ENCODE results near the gene TMEM151B.

TMEM151B gene

GRCh38 chr6:44235269-44235668 lies 35.0 kb upstream of the TMEM151B start:
- Histone ChIP-seq H3K9me3 (ENCODE audit: control insufficient read depth, insufficient read depth, low read length) (no peaks in the 10 kb centered on the region), H3K4me3 (ENCODE audit: low read depth, low read length) (no peak overlapping the region), H3K9ac (ENCODE audit: low read depth, low read length) (no peak overlapping the region), H3K4me1 (ENCODE audit: control insufficient read depth, insufficient read depth, low read length) (peaks cover 4% of the 10 kb centered on the region), H3K27me3 (ENCODE audit: control insufficient read depth, insufficient read depth, low read length) (no peaks in the 10 kb centered on the region), H3K36me3 (ENCODE audit: control insufficient read depth, insufficient read depth, low read length) (peaks cover 24% of the 10 kb centered on the region)

GRCh38 chr6:44235891-44236516 lies 34.2 kb upstream of the TMEM151B start:
- Histone ChIP-seq H3K36me3 (ENCODE audit: control insufficient read depth, insufficient read depth, low read length) (peaks cover 22% of the 10 kb centered on the region), H3K4me1 (ENCODE audit: control insufficient read depth, insufficient read depth, low read length) (peaks cover 4% of the 10 kb centered on the region), H3K27me3 (ENCODE audit: control insufficient read depth, insufficient read depth, low read length) (no peaks in the 10 kb centered on the region), H3K4me3 (ENCODE audit: low read depth, low read length) (no peak overlapping the region), H3K9me3 (ENCODE audit: control insufficient read depth, insufficient read depth, low read length) (no peaks in the 10 kb centered on the region), H3K9ac (ENCODE audit: low read depth, low read length) (no peak overlapping the region)

GRCh38 chr6:44237021-44237812 lies 33.0 kb upstream of the TMEM151B start:
- H3K27me3 ChIP-seq (ENCODE audit: control insufficient read depth, insufficient read depth, low read length), result no peaks in the 10 kb centered on the region
- H3K4me3 ChIP-seq (ENCODE audit: low read depth, low read length), result peak overlapping the region; percentile 65
- peaks cover 4% of the 10 kb centered on the region for H3K4me1 ChIP-seq (ENCODE audit: control insufficient read depth, insufficient read depth, low read length)
- no peaks in the 10 kb centered on the region for H3K9me3 ChIP-seq (ENCODE audit: control insufficient read depth, insufficient read depth, low read length)
- H3K36me3 ChIP-seq (ENCODE audit: control insufficient read depth, insufficient read depth, low read length), result peaks cover 13% of the 10 kb centered on the region
- peak overlapping the region; percentile 49 for H3K9ac ChIP-seq (ENCODE audit: low read depth, low read length)

DNA sequence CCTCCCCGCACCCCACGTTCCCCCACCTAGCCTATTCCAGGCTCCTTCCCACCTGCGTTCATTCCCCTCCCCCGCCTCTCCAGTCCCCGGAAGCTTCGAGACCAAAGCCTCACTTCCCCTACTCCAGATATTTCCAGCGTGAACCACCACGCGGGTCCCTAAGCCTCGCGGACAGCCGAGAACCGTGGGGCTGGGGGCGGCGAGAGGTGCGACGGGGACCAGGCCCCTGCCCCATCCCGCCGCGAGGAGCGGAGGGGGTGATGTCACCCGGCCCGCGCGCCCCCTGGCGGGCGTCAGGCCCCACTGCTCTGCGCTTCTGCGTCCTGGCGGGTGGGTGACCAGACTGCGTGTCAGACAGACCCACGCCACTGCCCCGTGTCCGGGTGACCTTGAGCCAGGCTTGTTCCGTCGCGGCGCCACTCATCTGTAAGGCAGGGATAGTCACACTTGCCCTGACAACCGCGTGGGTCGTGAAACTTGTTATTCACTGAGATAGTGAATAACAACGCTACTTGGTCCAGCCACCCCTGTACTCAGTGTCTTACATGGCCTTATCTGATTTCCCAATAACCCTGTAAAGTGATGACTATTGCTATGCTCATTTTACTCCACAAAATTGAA lies 32.3 kb upstream of the TMEM151B start:
- Histone ChIP-seq H3K36me3 (ENCODE audit: control insufficient read depth, insufficient read depth, low read length) (peaks cover 7% of the 10 kb centered on the region), H3K4me1 (ENCODE audit: control insufficient read depth, insufficient read depth, low read length) (peaks cover 4% of the 10 kb centered on the region), H3K27me3 (ENCODE audit: control insufficient read depth, insufficient read depth, low read length) (no peaks in the 10 kb centered on the region), H3K9ac (ENCODE audit: low read depth, low read length) (peak overlapping the region; percentile 49), H3K9me3 (ENCODE audit: control insufficient read depth, insufficient read depth, low read length) (no peaks in the 10 kb centered on the region), H3K4me3 (ENCODE audit: low read depth, low read length) (peak overlapping the region; percentile 65)

DNA sequence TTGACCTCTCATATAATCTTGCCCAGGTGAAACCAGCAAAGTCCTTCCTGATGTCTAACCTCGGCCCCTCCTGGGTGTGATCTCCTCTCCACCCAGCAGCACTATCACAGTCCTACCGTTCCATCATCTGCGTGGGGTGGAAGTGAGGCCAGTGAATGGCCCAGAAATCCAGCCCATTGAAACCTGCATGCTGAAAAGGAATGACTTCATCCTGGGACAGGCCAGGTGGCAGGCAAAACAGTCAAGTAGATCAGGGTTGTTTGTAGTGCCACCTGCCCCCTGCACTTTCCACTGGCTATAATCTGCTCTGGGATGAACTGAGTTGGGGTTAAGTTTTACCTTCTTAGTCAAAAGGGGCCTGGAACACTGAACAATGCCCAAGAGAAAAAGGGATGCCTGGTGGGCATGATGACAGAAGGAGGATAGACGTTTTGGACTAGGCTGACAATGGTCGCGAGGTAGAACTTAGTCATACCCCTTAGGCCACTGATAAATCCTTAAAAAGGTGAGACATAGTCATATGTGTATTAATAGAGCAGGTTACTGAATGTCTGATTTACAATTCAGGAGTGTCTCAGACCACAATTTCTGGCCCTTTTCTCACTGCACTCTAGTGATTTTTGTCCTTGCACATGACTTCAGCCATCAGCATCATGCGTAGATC lies 31.4 kb upstream of the TMEM151B start:
- no peak overlapping the region for H3K9ac ChIP-seq (ENCODE audit: low read depth, low read length)
- H3K36me3 ChIP-seq (ENCODE audit: control insufficient read depth, insufficient read depth, low read length), result peaks cover 4% of the 10 kb centered on the region
- H3K4me3 ChIP-seq (ENCODE audit: low read depth, low read length), result no peak overlapping the region
- H3K9me3 ChIP-seq (ENCODE audit: control insufficient read depth, insufficient read depth, low read length), result no peaks in the 10 kb centered on the region
- no peaks in the 10 kb centered on the region for H3K27me3 ChIP-seq (ENCODE audit: control insufficient read depth, insufficient read depth, low read length)
- H3K4me1 ChIP-seq (ENCODE audit: control insufficient read depth, insufficient read depth, low read length), result peaks cover 4% of the 10 kb centered on the region

GRCh38 chr6:44243345-44243744 lies 26.9 kb upstream of the TMEM151B start:
- no peaks in the 10 kb centered on the region for H3K27me3 ChIP-seq (ENCODE audit: control insufficient read depth, insufficient read depth, low read length)
- H3K9ac ChIP-seq (ENCODE audit: low read depth, low read length), result no peak overlapping the region
- H3K4me3 ChIP-seq (ENCODE audit: low read depth, low read length), result no peak overlapping the region
- H3K36me3 ChIP-seq (ENCODE audit: control insufficient read depth, insufficient read depth, low read length), result peaks cover 3% of the 10 kb centered on the region
- H3K9me3 ChIP-seq (ENCODE audit: control insufficient read depth, insufficient read depth, low read length), result no peaks in the 10 kb centered on the region
- peaks cover 7% of the 10 kb centered on the region for H3K4me1 ChIP-seq (ENCODE audit: control insufficient read depth, insufficient read depth, low read length)

DNA sequence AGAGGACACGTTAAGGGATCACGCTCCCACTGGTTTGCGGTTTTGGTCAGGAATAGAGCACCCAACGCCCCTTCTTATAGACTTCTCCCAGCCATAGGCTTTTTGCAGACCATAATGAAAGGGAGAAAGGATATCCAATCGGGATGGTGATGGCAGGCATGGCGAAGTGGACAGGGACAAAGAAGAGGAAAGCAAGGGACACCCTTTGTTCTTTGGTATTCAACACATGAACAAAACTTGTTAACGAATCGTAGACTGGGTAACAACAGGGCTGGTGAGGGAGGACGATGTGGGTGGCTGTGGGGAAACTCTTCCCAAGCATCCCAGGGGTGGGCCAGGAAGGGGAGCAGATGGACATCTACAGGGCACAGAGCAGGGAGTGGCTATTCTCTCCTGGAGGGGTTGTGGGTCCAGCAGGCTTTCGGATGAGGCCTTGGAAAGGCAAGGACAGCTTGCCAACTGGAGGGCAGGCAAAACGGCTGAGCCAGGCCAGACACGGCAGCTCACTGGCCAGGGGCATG lies 24.8 kb upstream of the TMEM151B start:
- no peaks in the 10 kb centered on the region for H3K9me3 ChIP-seq (ENCODE audit: control insufficient read depth, insufficient read depth, low read length)
- peaks cover 23% of the 10 kb centered on the region for H3K36me3 ChIP-seq (ENCODE audit: control insufficient read depth, insufficient read depth, low read length)
- peaks cover 18% of the 10 kb centered on the region for H3K4me1 ChIP-seq (ENCODE audit: control insufficient read depth, insufficient read depth, low read length)
- H3K4me3 ChIP-seq (ENCODE audit: low read depth, low read length), result peak overlapping the region; percentile 73
- no peaks in the 10 kb centered on the region for H3K27me3 ChIP-seq (ENCODE audit: control insufficient read depth, insufficient read depth, low read length)
- peak overlapping the region; percentile 56 for H3K9ac ChIP-seq (ENCODE audit: low read depth, low read length)

- peak overlapping the region; percentile 96 for H3K9ac ChIP-seq (ENCODE audit: low read depth, low read length)
- H3K9me3 ChIP-seq (ENCODE audit: control insufficient read depth, insufficient read depth, low read length), result no peaks in the 10 kb centered on the region
- H3K4me3 ChIP-seq (ENCODE audit: low read depth, low read length), result peak overlapping the region; percentile 100
- H3K27me3 ChIP-seq (ENCODE audit: control insufficient read depth, insufficient read depth, low read length), result no peaks in the 10 kb centered on the region
- H3K4me1 ChIP-seq (ENCODE audit: control insufficient read depth, insufficient read depth, low read length), result peaks cover 18% of the 10 kb centered on the region
- H3K36me3 ChIP-seq (ENCODE audit: control insufficient read depth, insufficient read depth, low read length), result peaks cover 29% of the 10 kb centered on the region
Observed at GRCh38 chr6:44245912-44246662, 24.2 kb upstream of the TMEM151B start.

GRCh38 chr6:44246663-44247337 lies 23.4 kb upstream of the TMEM151B start, which contains the start of gene HSP90AB1:
TSS of gene HSP90AB1 (plus strand) at chr6:44247101. CDS start at chr6:44248630, 1,529 bp downstream.
- H3K36me3 ChIP-seq (ENCODE audit: control insufficient read depth, insufficient read depth, low read length), result peaks cover 36% of the 10 kb centered on the region
- peaks cover 18% of the 10 kb centered on the region for H3K4me1 ChIP-seq (ENCODE audit: control insufficient read depth, insufficient read depth, low read length)
- no peaks in the 10 kb centered on the region for H3K27me3 ChIP-seq (ENCODE audit: control insufficient read depth, insufficient read depth, low read length)

DNA sequence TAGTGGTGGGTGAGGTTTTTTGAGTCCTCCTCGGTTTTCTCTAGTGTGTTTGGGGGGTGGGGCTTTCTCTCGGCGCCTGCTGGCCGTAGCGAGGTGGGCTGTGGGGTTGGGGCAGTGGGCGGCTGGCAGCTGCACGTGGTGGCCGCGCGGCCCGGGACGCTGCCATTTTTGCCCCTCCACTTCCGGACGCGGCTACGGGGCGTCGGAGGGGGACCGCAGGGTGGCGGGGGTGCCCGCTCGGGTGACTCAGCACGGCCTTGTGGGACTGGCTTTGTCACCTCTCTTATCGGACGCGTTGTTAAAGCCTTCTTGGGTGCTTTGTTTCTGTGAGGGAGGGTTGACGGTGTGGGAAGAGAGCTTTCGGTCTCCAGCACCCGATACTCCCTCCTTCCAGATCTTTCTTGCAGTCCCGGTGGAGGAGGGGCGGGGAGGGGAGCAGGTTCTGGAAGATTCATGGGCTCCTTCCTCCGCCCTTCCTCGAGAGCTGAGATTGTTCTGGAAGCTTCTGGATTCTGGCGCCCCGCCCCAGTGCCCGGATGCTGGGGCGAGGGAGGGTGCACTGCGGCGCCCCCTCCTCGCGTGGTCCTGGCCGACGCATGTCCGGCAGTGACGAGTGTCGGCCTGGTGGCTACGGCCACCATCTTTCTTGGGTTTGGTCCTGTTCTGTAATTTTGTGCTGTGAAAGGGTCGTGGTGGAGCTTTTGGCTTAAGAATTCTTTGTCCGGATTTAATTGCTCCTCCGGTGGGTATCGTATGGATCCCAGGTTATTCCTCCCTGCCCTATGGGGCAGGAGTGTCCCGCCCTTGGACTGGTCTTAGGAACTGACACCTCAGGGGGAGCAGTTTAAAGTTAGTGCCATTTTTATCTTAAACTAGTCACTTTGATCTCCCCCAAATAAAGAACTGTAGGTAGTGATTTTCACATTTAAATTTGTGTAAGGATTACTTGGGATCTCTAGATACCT lies 22.6 kb upstream of the TMEM151B start:
- Histone ChIP-seq H3K27me3 (ENCODE audit: control insufficient read depth, insufficient read depth, low read length) (no peaks in the 10 kb centered on the region), H3K4me3 (ENCODE audit: low read depth, low read length) (peak overlapping the region; percentile 100), H3K9me3 (ENCODE audit: control insufficient read depth, insufficient read depth, low read length) (no peaks in the 10 kb centered on the region), H3K36me3 (ENCODE audit: control insufficient read depth, insufficient read depth, low read length) (peaks cover 42% of the 10 kb centered on the region), H3K9ac (ENCODE audit: low read depth, low read length) (peak overlapping the region; percentile 100), H3K4me1 (ENCODE audit: control insufficient read depth, insufficient read depth, low read length) (peaks cover 18% of the 10 kb centered on the region)

More at GRCh38 chr6:44246663-44247337, 23.4 kb upstream of the TMEM151B start, which contains the start of gene HSP90AB1:
- H3K9ac ChIP-seq (ENCODE audit: low read depth, low read length), result peak within 1 kb of the TSS; percentile 100
- H3K9me3 ChIP-seq (ENCODE audit: control insufficient read depth, insufficient read depth, low read length), result no peaks in the 10 kb centered on the region
- H3K4me3 ChIP-seq (ENCODE audit: low read depth, low read length), result peak within 1 kb of the TSS; percentile 100

All from iPS-15b (cell line).